Activated B cell treated with CpG ODN at 0.5 μM for 24 hours (primary cell): Measurements from ENCODE around the gene SARM1. TPM values are rescaled to one million over a fixed set of nuclear protein-coding genes. Genes with fewer than 3 reads are reported as not detected.

Source experiments
- ATAC-seq: fragments of 200-7000 bp; cut with Tn5 transposase; one replicate; pipeline ENCODE4 v1.10.0; 2021; ENCODE audit warnings: low read depth, mild to moderate bottlenecking, moderate library complexity
- CTCF ChIA-PET: fragments of 350-600 bp; sonication (Branson Sonifier 250); formaldehyde crosslinking; loops from one replicate; lab custom pipeline; 2021; ENCODE audit warnings: antibody characterized with exemption; lab: Charles Lee
- POLR2A ChIA-PET: fragments of 350-600 bp; sonication (Branson Sonifier 250); formaldehyde crosslinking; loops from one replicate; lab custom pipeline; 2021; ENCODE audit warnings: antibody characterized with exemption; lab: Charles Lee
- DNase-seq: peaks from one replicate; pipeline ENCODE4 v3.0.0; 2022
- H3K27ac Mint-ChIP-seq: one replicate; pipeline ENCODE4 v1.8.0; 2020; ENCODE audit warnings: mixed read lengths
- H3K27me3 Mint-ChIP-seq: one replicate; pipeline ENCODE4 v1.8.0; 2021; ENCODE audit warnings: mixed read lengths
- H3K36me3 Mint-ChIP-seq: one replicate; pipeline ENCODE4 v1.8.0; 2021; ENCODE audit warnings: low read depth, mixed read lengths
- H3K4me1 Mint-ChIP-seq: one replicate; pipeline ENCODE4 v1.8.0; 2021; ENCODE audit warnings: mixed read lengths
- H3K4me3 Mint-ChIP-seq: one replicate; pipeline ENCODE4 v1.8.0; 2020; ENCODE audit warnings: mild to moderate bottlenecking, mixed read lengths
- H3K9me3 Mint-ChIP-seq: one replicate; pipeline ENCODE4 v1.8.0; 2020; ENCODE audit warnings: mixed read lengths
- intact Hi-C: fragments of 100-400 bp; cut with micrococcal nuclease; formaldehyde crosslinking; loops from one replicate; pipeline ENCODE4 v1.15.1; 2024
- total RNA-seq: library from RNA; stranded (reverse); gene quantifications from 2 replicates; pipeline ENCODE4 v1.2.3, GENCODE V29; 2022
- TF ChIP-seq, protein P1 (sequence below): fragments of 200-600 bp; IDR thresholded peaks from one replicate; pipeline ENCODE4 v1.8.0; 2022; ENCODE audit warnings: antibody characterized with exemption, mild to moderate bottlenecking

Gene SARM1
- total RNA-seq, 1 donor from 2014 or later, result 19.9 TPM

DNA sequence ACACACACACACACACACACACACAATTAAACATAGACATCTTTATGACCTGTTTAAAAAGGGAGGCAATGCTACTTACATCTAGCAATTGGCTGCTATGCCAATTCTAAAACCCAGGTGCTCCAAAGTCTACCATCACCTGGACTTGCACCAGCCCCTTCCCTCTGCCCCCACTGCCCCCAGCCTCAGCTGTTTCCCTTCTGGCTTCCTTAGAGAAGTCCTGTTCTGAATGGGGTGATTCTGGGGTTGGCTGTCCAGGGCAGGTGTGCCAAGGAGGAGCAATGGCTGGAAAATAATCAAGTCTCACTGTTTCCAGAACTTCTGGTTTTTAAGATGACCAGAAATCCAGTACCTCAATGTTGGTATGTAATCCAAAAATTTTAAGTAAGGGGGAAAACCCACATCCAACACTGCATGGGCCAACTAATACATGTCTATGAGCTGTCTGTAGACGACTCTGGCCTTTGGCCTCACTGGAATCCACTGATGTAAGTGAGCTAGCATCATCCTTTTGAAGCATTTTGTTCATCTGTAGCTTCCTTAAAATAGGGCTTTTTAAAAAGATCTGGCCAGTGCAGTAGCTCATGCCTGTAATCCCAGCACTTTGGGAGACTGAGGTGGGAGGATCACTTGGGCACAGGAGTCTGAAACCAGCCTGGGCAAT is 38.3 kb upstream of the SARM1 start:
- Mint-ChIP-seq H3K27me3 (no peaks in the 10 kb centered on the region), H3K4me3 (no peak overlapping the region), H3K36me3 (peaks cover 38% of the 10 kb centered on the region), H3K4me1 (peaks cover 35% of the 10 kb centered on the region), H3K9me3 (no peaks in the 10 kb centered on the region), H3K27ac (no peak overlapping the region)
- TF ChIP-seq, protein P1, sequence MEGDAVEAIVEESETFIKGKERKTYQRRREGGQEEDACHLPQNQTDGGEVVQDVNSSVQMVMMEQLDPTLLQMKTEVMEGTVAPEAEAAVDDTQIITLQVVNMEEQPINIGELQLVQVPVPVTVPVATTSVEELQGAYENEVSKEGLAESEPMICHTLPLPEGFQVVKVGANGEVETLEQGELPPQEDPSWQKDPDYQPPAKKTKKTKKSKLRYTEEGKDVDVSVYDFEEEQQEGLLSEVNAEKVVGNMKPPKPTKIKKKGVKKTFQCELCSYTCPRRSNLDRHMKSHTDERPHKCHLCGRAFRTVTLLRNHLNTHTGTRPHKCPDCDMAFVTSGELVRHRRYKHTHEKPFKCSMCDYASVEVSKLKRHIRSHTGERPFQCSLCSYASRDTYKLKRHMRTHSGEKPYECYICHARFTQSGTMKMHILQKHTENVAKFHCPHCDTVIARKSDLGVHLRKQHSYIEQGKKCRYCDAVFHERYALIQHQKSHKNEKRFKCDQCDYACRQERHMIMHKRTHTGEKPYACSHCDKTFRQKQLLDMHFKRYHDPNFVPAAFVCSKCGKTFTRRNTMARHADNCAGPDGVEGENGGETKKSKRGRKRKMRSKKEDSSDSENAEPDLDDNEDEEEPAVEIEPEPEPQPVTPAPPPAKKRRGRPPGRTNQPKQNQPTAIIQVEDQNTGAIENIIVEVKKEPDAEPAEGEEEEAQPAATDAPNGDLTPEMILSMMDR, result no peak
- DNase-seq (no peak), ATAC-seq (no peak)
- ChIA-PET CTCF (interaction anchor here (1.0 kb wide), 1 partner anchor 37 kb away, joined by 3 read pairs; the partner anchor contains the start of gene VTN), POLR2A (interaction anchor here (0.7 to 4.3 kb wide), 2 partner anchors 25 to 217 kb away, joined by 3 to 110 read pairs; partner anchors contain the start of gene POLDIP2)
- intact Hi-C loops, result no loop called here

DNA sequence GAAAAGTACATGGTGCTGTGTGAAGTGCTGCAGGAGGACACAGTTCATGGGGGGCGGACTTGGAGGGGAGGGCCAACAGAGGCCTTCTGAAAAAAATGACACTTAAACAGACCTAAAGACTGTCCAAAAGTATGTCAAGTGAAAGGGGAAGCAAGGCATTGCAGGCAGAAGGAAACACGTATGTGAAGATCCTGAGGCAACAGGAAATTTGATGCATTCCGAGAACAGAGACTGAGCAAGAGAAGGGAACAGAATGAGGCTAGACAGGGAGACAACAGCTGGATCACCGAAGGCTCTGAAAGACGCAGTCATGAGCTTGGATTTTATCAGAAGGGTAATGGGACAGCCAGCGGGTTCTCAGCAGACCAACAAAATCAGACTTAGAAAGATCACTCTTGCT is 37.3 kb upstream of the SARM1 start:
- peaks cover 35% of the 10 kb centered on the region for H3K4me1 Mint-ChIP-seq

DNA sequence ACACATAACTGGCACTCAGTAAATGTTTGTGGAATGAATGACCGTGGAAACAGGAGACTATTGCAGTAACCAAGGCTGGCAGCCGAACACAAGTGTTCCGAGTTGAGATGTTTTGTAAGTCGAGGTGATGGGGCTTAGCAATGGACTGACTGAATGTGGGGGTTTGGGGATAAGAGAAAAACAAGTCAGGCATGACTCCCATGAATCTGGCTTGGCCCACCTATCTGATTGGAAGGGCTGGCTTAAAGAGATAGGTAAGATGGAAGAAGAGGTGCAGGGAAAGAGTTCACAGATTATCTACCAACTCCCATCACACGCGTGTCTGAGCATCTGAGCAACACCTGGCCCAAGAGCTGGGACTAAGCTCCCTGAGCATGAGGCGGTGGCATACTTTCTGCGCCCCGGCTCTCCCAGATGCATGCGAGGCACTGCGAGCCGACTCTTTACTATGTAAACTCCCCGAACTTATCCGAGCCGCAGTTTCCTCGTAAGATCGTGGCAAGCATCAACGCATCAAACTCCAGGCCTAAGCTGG is 36.8 kb upstream of the SARM1 start:
- ChIA-PET CTCF (interaction anchor here (1.4 to 1.5 kb wide), 2 partner anchors 82 to 529 kb away, joined by 5 to 8 read pairs; no protein-coding TSS in a partner anchor), POLR2A (interaction anchor here (0.9 to 4.3 kb wide), 15 partner anchors 16 to 617 kb away, joined by 3 to 110 read pairs (median 5); partner anchors contain the start of genes BLTP2, POLDIP2, RPL23A and SARM1)
- H3K27me3 Mint-ChIP-seq, result no peaks in the 10 kb centered on the region
- peaks cover 37% of the 10 kb centered on the region for H3K4me1 Mint-ChIP-seq
- peaks cover 29% of the 10 kb centered on the region for H3K36me3 Mint-ChIP-seq
- TF ChIP-seq, protein P1, result no peak
- H3K27ac Mint-ChIP-seq, result peak overlapping the region; percentile 89
- peak overlapping the region; percentile 96 for H3K4me3 Mint-ChIP-seq
- no peaks in the 10 kb centered on the region for H3K9me3 Mint-ChIP-seq
- ATAC-seq (no peak), DNase-seq (no peak)
- intact Hi-C loops, result loop anchor here (1.0 to 2.0 kb wide), 8 partner anchors 15 to 528 kb away; partner anchors contain the start of genes LYRM9, POLDIP2, SARM1 and SLC46A1

More for the DNA sequence above, 37.3 kb upstream of the SARM1 start:
- DNase-seq, result no peak
- Mint-ChIP-seq H3K4me3 (peak overlapping the region; percentile 96), H3K36me3 (peaks cover 28% of the 10 kb centered on the region), H3K9me3 (no peaks in the 10 kb centered on the region), H3K27me3 (no peaks in the 10 kb centered on the region), H3K27ac (peak overlapping the region; percentile 89)
- ChIA-PET POLR2A (interaction anchor here (4.3 kb wide), 1 partner anchor 24 kb away, joined by 110 read pairs; the partner anchor contains the start of gene POLDIP2), CTCF (no interaction called here)
- ATAC-seq, result no peak
- intact Hi-C loops, result loop anchor here (2.0 kb wide), 1 partner anchor 441 kb away; the partner anchor contains the start of gene LYRM9
- TF ChIP-seq, protein P1, result no peak

DNA sequence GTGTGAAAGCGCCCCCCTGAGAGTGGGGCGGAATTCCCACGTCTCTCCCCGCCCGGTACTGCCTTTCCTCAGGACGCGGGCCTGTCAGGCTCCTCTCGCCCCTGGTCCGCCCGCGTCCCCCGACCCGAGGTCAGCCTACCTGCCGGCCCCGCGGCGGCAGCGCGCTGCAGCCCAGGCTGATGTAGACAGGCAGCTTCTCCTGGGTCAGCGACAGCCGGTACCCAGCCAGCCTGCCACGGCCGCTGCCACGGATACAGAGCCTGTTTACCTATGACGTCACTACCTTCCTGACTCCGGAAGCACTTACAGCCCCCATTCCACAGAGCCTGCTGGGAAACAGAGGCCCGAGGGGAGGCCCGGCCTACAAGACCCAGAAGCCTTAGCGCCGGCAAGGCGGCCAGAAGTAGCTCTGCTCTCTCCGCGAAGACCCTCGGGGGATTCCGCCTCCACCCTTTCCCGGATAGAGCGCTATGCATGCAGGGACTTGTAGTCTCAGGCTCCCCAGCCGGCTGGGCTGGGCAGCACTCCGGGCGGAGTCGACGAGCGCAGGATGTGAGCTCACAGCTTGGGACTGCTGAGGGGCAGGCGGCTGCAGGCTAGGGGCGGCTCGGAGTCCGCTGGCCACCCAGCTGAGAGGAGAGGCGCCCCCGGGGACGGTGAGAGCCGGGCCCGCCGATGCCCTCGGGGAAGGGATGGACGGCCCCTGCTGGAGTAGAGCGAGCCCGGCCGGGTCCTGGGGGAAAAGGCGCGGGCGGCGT is 36.1 kb upstream of the SARM1 start, which contains the start of the genes IFT20 and TNFAIP1:
TSS of gene IFT20 (minus strand) at position 272 of the 758 bp plus-strand sequence. CDS start 3,487 bp downstream, outside the sequence.
TSS of gene TNFAIP1 (plus strand) at position 561 of the 758 bp plus-strand sequence. CDS start 3,761 bp downstream, outside the sequence.
- H3K27me3 Mint-ChIP-seq, result no peaks in the 10 kb centered on the region
- CTCF ChIA-PET, result interaction anchor here (1.4 to 1.5 kb wide), 2 partner anchors 81 to 530 kb away, joined by 5 to 8 read pairs; no protein-coding TSS in a partner anchor
- H3K9me3 Mint-ChIP-seq, result no peaks in the 10 kb centered on the region
- peak; percentile 90 for DNase-seq
- intact Hi-C loops, result loop anchor here (1.0 to 2.0 kb wide), 8 partner anchors 16 to 529 kb away; partner anchors contain the start of genes LYRM9, POLDIP2, SARM1 and SLC46A1
- TF ChIP-seq, protein P1, result no peak
- H3K36me3 Mint-ChIP-seq, result peaks cover 32% of the 10 kb centered on the region
- H3K4me3 Mint-ChIP-seq, result peak within 1 kb of the TSS; percentile 96
- peak within 1 kb of the TSS; percentile 89 for H3K27ac Mint-ChIP-seq
- POLR2A ChIA-PET, result interaction anchor here (0.6 to 4.3 kb wide), 21 partner anchors 10 to 1669 kb away, joined by 3 to 110 read pairs (median 3); partner anchors contain the start of genes ALDOC, BLTP2, POLDIP2 and RPL23A
- H3K4me1 Mint-ChIP-seq, result peaks cover 37% of the 10 kb centered on the region
- ATAC-seq, result peak; percentile 96
